G401 (cell line): Measurements from ENCODE around the gene FBP1. TPM values are rescaled to one million over a fixed set of nuclear protein-coding genes. Genes with fewer than 3 reads are reported as not detected.
"Not testable (repeated sequence)": the region's sequence is repeated elsewhere in the genome, so short reads cannot be mapped to it uniquely, and the experiment has no call there.

Experiments used
- DNase-seq: peaks from one replicate; pipeline ENCODE4 v3.0.0-alpha.2; 2015; ENCODE audit warnings: low spot score
- in situ Hi-C: cut with HindIII; loops from 2 replicates; pipeline ENCODE4 v1.10.0; 2016; ENCODE audit warnings: low sequenced_read_pairs, mixed read lengths
- total RNA-seq: library from RNA; depleted of rRNA; stranded (reverse); fragments of >200 nt; shearing (Covaris generic); gene quantifications from 2 replicates; pipeline ENCODE4 v1.2.3, GENCODE V29; 2014

The FBP1 gene
- total RNA-seq, 1 experiment from 2014 or later = 1.3 TPM

- in situ Hi-C loops = no loop called here
- no peak for DNase-seq
Measured at GRCh38 chr9:94625835-94626234, 13.5 kb downstream of the FBP1 start.

- in situ Hi-C loops = no loop called here
- peak; percentile 20 for DNase-seq
Measured at GRCh38 chr9:94624629-94625028, 14.7 kb downstream of the FBP1 start.

DNA sequence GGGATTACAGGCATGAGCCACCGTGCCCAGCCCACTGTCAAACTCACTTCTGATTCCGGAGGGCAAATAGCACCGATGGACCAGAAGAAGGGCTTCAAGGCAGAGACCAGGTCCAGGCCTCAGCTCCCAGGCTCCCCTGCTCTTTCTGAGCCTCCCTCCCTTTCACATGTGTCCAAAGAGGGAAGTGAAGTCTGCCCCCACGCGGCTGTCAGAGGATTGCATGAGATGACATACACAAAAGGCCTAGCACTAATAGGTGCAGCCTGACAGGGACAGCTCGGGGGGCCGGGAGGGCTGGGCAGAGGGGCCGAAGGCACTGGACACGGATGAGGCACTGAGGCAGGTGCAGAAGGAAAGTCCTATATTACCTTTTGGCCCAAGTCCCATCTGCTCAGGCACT, 16.1 kb downstream of the FBP1 start:
- peak; percentile 40 for DNase-seq
- in situ Hi-C loops = no loop called here

GRCh38 chr9:94622087-94622800, 17.1 kb downstream of the FBP1 start:
- in situ Hi-C loops = no loop called here
- DNase-seq = no peak

- in situ Hi-C loops = no loop called here
- no peak for DNase-seq
Measured at GRCh38 chr9:94619026-94619425, 20.3 kb downstream of the FBP1 start.

GRCh38 chr9:94613003-94613402, 26.3 kb downstream of the FBP1 start:
- no peak for DNase-seq
- in situ Hi-C loops = no loop called here

DNA sequence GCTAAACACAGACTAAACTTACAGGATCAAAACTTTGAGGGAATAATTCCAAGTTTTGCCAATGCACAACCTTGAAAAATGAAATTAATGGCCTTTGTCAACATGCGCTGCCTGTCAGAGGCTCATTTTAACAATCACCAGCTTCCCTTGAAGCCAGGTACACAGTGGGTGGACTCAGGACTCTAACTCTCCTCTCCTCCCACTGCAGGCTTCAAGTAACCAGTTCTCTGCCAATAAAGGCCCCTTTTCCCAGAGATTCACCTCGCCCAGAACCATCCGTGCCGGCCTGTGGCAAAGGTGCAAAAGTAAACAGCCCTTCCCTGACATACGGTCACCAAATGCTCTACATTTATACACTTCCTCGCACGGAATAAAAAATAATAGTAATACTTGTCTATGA, 27.2 kb downstream of the FBP1 start:
- in situ Hi-C loops = no loop called here

DNA sequence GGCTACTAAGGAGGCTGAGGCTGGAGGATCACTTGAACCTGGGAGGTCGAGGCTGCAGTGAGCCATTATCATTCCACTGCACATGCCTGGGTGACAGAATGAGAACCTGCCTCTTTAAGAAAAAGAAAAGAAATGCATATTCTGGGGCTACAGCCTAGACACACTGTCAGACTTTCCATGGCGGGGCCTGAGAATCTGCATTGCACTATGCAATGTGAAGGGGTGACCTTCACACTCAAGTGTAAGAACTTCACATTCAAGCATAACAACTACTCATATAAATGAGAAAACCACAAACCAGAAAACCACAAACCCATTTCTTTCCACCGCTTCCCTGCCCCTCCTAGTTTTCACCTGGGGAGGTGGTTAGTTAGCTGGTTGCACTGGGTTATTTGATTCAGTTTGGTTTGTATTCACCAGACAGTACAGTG, 27.7 kb downstream of the FBP1 start:
- DNase-seq = no peak
- in situ Hi-C loops = no loop called here

More for the DNA sequence above, 27.2 kb downstream of the FBP1 start:
- DNase-seq = no peak

DNA sequence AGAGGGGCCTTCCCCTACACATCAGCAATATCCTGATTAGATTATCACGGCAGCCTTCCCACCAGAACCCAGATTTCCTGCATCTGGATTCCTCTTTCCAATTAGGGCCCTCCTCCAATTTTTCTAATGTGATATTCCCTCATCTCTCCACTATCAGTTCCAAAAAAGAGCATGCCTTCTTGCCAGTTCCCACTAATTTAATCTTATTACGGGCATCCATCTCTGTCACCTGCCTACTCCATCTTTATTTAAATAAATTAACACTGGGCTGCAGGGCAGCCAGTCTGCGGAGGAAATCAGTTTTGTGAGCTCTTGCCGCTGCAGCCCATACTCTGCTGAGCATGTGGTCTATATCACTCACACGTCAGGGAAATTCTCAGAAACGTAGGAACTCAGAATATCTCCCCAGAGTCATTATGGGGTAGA, 29.1 kb downstream of the FBP1 start:
- DNase-seq = no peak
- in situ Hi-C loops = no loop called here

- in situ Hi-C loops = no loop called here
- DNase-seq = no peak
Measured at GRCh38 chr9:94607423-94607691, 32.0 kb downstream of the FBP1 start.

DNA sequence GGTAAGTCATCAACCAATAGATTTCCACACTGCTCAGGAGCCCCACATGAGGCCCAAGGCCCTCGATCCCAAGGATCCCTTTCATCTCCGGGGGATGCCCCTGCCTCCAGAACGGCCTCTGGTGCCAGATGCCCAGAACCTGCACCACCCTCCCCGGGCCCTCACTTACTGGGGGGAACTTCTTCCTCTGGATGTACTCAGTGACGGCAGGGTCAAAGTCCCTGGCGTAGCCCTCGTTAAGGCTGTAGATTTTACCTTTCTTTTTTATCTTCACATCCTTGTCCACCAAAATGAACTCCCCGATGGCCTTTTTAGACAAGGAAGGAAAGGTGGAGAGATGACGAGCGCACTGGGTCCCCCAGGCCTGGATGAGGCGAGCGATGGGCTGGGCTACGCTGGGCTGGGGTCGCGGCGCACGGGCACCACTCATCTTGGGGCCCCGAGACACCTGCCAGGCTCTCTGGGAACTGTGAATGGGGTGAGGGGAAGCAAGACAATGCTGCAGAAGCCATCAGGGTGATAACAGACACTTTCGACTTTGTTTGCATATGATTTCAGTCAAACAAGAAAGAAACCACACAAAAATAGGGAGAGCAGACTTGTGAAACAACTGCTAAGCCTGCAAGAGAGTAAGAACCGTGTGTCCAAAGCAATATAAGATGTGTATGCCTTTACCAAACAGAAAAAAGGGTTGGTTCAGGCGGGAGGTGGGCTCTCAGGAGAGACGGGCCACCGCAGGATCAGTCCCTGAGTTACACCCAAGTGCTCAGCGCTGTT, 32.5 kb downstream of the FBP1 start:
- DNase-seq = no peak
- in situ Hi-C loops = no loop called here

DNA sequence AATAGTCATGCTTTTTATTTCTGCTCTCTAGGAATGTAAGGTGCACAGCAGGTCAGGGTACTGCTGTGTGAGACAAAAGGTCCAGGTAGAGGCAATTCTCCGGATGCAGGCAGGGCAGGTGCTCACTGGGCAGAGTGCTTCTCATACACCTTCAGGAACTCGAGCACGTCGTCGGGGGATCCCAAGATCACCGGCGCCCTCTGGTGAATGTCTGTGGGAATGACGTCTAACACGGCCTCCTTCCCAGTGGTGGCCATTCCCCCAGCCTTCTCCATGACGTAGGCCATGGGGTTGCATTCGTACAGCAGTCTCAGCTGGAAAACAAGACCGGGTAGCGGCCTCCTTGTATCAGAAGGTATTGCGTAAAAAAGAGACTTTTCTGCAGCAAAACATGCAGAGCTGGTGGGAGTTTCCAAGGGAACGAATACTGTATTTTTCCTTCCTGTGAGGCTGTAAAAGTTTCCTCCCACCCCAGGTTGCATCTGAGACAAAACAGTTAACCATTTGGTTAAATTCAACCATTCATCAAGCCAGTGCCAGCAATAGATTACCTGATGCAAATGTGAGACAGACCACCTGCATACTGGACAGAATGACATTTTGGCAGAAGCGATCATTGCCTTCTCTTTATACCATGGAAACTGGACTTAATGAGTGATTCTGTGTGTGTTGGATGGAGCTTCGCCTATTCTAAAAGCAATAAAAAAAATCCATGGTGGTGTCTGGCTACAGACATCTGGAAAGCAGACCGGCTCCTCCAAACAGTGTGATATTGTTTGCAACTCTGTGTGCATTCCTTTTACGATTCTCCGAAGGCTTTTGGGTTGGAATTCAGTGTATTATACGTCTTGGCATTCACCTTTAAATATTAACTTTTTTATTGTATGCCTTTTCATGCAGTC, 35.8 kb downstream of the FBP1 start:
- in situ Hi-C loops = no loop called here

DNA sequence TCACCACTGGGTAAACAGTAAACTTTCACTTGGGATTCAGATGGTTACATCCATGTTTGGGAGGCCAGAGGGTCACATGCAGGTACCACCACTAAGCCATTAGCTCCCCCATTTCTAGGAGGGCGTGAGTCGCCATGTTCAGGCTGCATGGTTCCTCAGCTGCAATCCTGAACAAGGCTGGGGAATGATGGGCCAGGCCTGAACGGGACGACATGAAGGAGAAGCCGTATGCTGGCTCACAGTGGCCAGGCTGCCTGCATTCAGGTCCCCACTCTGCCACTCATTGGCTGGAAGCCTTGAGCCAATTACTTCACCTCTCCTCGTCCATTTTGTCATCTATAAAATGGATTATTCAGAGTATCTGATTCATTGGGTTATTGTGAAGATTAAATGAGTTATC, 36.7 kb downstream of the FBP1 start:
- in situ Hi-C loops = no loop called here
- no peak for DNase-seq

More for the DNA sequence above, 35.8 kb downstream of the FBP1 start:
- DNase-seq = peak; percentile 42

- in situ Hi-C loops = no loop called here
- no peak for DNase-seq
Measured at GRCh38 chr9:94600715-94601114, 38.6 kb downstream of the FBP1 start.

- in situ Hi-C loops = no loop called here
Measured at GRCh38 chr9:94600258-94600657, 39.1 kb downstream of the FBP1 start.

DNA sequence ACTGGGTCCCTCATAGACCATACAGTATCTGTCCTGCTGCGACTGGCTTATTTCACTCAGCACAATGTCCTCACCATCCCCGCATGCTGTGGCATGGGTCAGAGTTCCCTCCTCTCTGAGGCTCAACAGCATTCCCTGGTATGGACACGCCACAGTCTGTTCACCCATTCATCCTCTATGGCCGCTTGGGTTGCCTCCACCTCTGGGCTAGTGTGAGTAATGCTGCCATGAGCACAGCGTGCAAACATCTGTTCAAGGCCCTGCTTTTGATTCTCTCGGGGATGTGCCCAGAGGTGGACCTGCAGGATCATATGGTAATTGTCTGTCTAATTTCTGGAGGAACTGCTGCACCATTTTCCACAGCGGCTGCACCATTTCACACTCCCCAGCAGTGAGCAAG, 40.2 kb downstream of the FBP1 start:
- in situ Hi-C loops = no loop called here
- no peak for DNase-seq

More at GRCh38 chr9:94600258-94600657, 39.1 kb downstream of the FBP1 start:
- no peak for DNase-seq

DNA sequence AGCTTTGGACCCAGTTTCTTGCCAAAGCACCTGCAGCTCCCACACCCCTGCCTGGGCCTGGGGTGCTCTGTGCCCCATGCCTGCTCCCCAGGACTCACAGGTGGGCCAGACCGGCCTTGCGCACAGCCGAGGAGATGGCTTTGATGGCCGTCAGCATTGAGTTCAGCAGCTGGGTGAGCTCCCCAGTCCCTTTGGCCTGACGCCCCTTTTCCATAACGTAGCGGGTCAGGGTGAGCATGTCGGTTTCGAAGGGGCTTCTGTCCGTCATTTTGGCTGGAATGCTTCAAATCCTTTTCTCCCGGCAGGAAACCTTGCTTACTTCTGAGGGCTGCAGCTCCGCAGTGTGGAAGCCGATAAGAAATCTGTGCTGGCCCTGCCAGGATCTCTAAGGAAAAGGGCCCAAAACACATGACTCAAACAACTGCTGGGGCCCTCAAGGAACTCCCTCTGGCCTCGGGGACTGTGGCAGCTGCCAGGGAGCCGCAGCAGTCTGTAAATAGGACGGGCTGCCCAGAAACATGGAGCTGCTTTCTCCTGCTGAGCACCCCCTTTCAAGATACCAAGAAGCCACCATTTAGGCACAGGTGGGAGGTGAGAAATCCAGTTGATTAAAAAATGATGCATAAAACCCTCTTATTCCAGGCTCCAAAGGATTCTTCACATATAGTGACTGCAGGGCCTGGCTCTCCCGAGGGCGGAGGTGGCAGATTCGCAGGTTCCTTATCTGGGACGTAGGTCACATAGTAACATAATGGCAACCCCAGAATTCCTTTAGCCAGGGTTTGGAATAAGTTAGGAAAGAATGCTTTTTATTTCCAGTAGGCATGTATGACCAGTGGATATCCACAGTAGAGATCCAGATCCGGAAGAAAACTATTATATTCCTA, 45.6 kb downstream of the FBP1 start, which contains the start of gene FBP2:
Gene FBP2, minus strand, starts transcription at position 366 of the 887 bp plus-strand sequence. Its CDS starts 98 bp downstream, at position 268.
- no peak for DNase-seq
- in situ Hi-C loops = no loop called here

DNA sequence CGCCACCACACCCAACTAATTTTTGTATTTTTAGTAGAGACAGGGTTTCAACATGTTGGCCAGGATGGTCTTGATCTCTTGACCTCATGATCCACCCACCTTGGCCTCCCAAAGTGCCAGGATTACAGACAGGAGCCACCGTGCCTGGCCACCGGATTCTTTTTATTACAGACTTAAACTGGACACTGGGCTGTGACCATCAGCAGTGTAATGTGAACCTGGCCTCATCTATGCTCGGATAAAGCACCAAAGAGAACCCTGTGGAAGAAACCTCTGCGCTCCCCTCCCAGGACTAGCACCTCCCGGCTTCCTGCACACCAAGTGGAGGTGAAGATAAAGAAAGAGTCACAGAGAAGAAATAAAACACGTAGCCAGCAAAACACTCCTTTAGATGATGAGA, 46.6 kb downstream of the FBP1 start:
- in situ Hi-C loops, DNase-seq: not testable (repeated sequence)

DNA sequence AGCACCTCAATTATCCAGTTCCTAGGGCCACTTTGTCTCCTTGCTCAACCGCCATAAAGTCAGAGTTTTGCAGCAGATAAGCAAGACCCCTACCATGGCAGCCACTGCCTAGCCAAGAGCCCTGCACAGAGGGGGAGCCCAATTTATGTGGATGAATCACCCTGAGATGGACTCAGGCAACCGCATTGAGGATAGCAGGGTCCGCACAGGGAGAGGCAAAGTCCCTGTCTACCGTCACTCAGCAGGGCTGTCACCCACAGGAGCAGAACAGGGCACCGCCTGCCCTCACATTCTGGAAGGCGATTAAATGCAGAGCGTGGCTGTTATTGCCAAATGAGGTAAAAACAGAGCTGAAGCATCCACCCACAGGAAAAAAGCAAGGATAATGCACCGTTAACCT, 47.4 kb downstream of the FBP1 start:
- in situ Hi-C loops = no loop called here
- no peak for DNase-seq
